ENCODE data around the gene CCT7. TPM values are rescaled to one million over a fixed set of nuclear protein-coding genes. Genes with fewer than 3 reads are reported as not detected.
"Not testable (repeated sequence)": the region's sequence is repeated elsewhere in the genome, so short reads cannot be mapped to it uniquely, and the experiment has no call there.

The CCT7 gene
- 446 and 460 TPM in 2 replicates for total RNA-seq
- long read RNA-seq, transcript CCT7-201 (12 exons, 1,916 nt): major isoform, 1,885 of 1,972 reads
- long read RNA-seq, transcript CCT7-216 (10 exons, 1,674 nt): minor isoform, 5 of 1,972 reads
- long read RNA-seq, partial matches to known transcripts: 48 of 1,972 reads
- long read RNA-seq, other reads (novel, unspliced or antisense): 30 of 1,972 reads

DNA sequence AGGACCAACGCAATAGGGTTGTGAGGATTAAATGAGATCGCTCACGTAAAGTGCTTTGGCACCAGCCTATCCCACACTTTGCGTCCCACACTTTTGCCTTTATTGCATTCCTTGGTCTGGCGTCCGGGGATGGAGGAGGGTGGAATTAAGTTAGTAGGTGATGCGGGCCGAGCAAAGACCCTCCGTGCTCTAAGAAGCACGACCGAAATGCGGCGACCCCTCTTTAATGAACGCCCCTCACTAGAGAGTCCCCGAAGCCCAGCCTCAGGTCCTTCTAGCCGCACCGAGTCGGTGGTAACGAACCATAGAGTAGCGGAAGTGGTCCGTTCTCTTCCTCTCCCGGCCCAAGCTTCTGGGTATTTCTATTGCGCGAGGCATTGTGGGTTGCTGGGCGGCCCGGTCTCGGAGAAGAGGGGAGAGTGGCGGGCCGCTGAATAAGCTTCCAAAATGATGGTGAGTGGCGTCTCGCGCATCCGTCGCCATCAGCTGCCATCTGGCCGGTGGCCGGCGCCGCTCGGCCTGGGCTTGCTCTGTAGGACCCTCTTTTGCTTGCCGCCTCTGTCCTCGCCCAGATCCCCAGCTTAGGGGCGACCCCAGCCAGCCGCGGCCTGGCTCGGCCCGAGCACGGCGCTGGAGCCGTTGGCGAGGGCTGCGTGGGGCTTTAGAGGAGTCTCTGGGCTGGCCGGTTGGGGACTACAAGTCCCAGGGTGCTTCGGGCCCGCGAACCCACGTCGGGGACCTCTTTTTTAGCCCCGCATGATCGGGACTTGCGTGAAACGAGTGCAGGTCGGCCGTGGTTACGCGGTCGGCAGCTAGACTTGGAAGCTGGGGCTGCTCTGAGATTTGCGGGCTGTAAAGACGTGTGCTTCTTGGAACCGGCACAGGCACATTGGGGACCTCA is at the start of gene CCT7:
CCT7 (plus strand) TSS at position 377 of the 901 bp plus-strand sequence; CDS start at position 448, 71 bp downstream.
- Mint-ChIP-seq H3K9me3 (no peaks in the 10 kb centered on the region), H3K36me3 (ENCODE audit: low read depth) (no peaks in the 10 kb centered on the region), H3K4me3 (peak within 1 kb of the TSS; percentile 99), H3K27me3 (ENCODE audit: low read depth) (no peaks in the 10 kb centered on the region), H3K27ac (ENCODE audit: unreplicated experiment) (peak within 1 kb of the TSS; percentile 98), H3K4me1 (peaks cover 39% of the 10 kb centered on the region)
- peak; percentile 75 for DNase-seq (ENCODE audit: low read depth, low spot score)
- no peak for TF ChIP-seq CTCF (conservative IDR thresholded peaks at IDR 0.05)

- H3K4me3 Mint-ChIP-seq: no peak overlapping the region
- no peak for DNase-seq (ENCODE audit: low read depth, low spot score)
- no peaks in the 10 kb centered on the region for H3K36me3 Mint-ChIP-seq (ENCODE audit: low read depth)
- H3K27me3 Mint-ChIP-seq (ENCODE audit: low read depth): peaks cover 91% of the 10 kb centered on the region
- no peaks in the 10 kb centered on the region for H3K4me1 Mint-ChIP-seq
- H3K27ac Mint-ChIP-seq (ENCODE audit: unreplicated experiment): no peak overlapping the region
- H3K9me3 Mint-ChIP-seq: no peaks in the 10 kb centered on the region
- TF ChIP-seq CTCF (conservative IDR thresholded peaks at IDR 0.05): no peak
Observed at GRCh38 chr2:73185965-73186364, 48.1 kb upstream of the CCT7 start.

GRCh38 chr2:73187549-73187948 is 46.6 kb upstream of the CCT7 start:
- DNase-seq (ENCODE audit: low read depth, low spot score): no peak
- Mint-ChIP-seq H3K4me3 (no peak overlapping the region), H3K27ac (ENCODE audit: unreplicated experiment) (no peak overlapping the region), H3K4me1 (no peaks in the 10 kb centered on the region), H3K36me3 (ENCODE audit: low read depth) (no peaks in the 10 kb centered on the region), H3K27me3 (ENCODE audit: low read depth) (peaks cover 87% of the 10 kb centered on the region), H3K9me3 (no peaks in the 10 kb centered on the region)
- no peak for TF ChIP-seq CTCF (conservative IDR thresholded peaks at IDR 0.05)

DNA sequence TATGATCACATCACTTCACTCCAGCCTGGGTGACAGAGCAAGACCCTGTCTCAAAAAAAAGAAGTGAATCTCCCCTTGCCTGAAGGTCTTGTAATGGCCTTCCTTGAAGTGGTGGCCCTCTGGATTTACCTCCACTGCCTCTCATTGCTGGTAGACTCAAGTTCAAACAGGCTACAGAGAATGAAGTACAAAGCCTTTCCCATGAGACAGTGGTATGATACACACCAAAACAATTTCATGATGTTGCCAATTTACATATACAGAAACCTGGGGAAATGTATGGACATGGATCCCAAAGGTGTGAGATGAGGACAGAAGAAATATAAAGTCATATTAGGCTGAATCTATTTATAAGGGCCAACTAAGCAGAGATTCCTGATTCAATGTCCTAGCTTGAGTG is 36.5 kb upstream of the CCT7 start:
- Mint-ChIP-seq H3K27me3 (ENCODE audit: low read depth) (peaks cover 75% of the 10 kb centered on the region), H3K4me1 (peaks cover 7% of the 10 kb centered on the region)

DNA sequence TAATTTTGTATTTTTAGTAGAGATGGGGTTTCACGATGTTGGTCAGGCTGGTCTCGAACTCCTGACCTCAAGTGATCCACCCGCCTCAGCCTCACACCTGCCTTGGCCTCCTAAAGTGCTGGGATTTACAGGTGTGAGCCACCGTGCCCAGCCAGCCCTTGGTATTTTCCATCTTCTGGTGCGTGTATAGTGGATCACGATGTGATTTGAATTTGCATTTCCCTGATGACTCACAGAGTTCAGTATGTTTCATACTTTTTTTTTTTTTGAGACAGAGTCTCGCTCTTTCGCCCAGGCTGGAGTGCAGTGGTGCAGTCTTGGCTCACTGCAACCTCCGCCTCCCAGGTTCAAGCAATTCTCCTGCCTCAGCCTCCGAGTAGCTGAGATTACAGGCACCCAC is 33.8 kb upstream of the CCT7 start:
- H3K27ac Mint-ChIP-seq (ENCODE audit: unreplicated experiment); H3K36me3 Mint-ChIP-seq (ENCODE audit: low read depth); H3K9me3 Mint-ChIP-seq; H3K4me1 Mint-ChIP-seq; DNase-seq (ENCODE audit: low read depth, low spot score); H3K4me3 Mint-ChIP-seq: not testable (repeated sequence)
- peaks cover 96% of the 10 kb centered on the region for H3K27me3 Mint-ChIP-seq (ENCODE audit: low read depth)

More for the DNA sequence above, 36.5 kb upstream of the CCT7 start:
- Mint-ChIP-seq H3K9me3 (no peaks in the 10 kb centered on the region), H3K36me3 (ENCODE audit: low read depth) (no peaks in the 10 kb centered on the region), H3K4me3 (no peak overlapping the region), H3K27ac (ENCODE audit: unreplicated experiment) (no peak overlapping the region)
- no peak for TF ChIP-seq CTCF (conservative IDR thresholded peaks at IDR 0.05)
- DNase-seq (ENCODE audit: low read depth, low spot score): no peak
